HFFc6 (cell line): Measurements from ENCODE around the gene TMX4. TPM values are rescaled to one million over a fixed set of nuclear protein-coding genes. Genes with fewer than 3 reads are reported as not detected.

Source experiments
- DNase-seq: peaks from one replicate; pipeline ENCODE4 v3.0.0-alpha.2; 2018
- H3K27ac Mint-ChIP-seq: 2 replicates; pipeline ENCODE4 v1.8.0; 2020; ENCODE audit warnings: mild to moderate bottlenecking, mixed read lengths
- H3K27me3 Mint-ChIP-seq: 2 replicates; pipeline ENCODE4 v1.8.0; 2021; ENCODE audit warnings: mild to moderate bottlenecking, moderate library complexity, mixed read lengths; ENCODE audit not compliant: insufficient read depth
- H3K36me3 Mint-ChIP-seq: 2 replicates; pipeline ENCODE4 v1.8.0; 2021; ENCODE audit warnings: low read depth, mixed read lengths
- H3K4me1 Mint-ChIP-seq: 2 replicates; pipeline ENCODE4 v1.8.0; 2020; ENCODE audit warnings: low read depth, mixed read lengths
- H3K4me3 Mint-ChIP-seq: 2 replicates; pipeline ENCODE4 v1.8.0; 2020; ENCODE audit warnings: mild to moderate bottlenecking, moderate library complexity, mixed read lengths
- H3K9me3 Mint-ChIP-seq: 2 replicates; pipeline ENCODE4 v1.8.0; 2020; ENCODE audit warnings: mild to moderate bottlenecking, mixed read lengths
- total RNA-seq, 6 experiments: library from RNA; stranded (reverse); fragmentation: NEBNext Ultra II Directional; extraction: Animal tissue kit (Norgen Biotek cat#: 25700); gene quantifications; 2 replicates in 1 of 6; 3 replicates in 5 of 6; pipeline ENCODE4 v1.2.3, GENCODE V29; 2021
- TF ChIP-seq, protein P1 (sequence below): fragments of 200-600 bp; sonication (generic); IDR thresholded peaks from 2 replicates; pipeline ENCODE4 v1.5.0; 2021; ENCODE audit warnings: antibody characterized with exemption, mild to moderate bottlenecking

The TMX4 gene
- total RNA-seq, 6 experiments from 2014 or later, result 35.8 to 47.8 (median 39.3) TPM

DNA sequence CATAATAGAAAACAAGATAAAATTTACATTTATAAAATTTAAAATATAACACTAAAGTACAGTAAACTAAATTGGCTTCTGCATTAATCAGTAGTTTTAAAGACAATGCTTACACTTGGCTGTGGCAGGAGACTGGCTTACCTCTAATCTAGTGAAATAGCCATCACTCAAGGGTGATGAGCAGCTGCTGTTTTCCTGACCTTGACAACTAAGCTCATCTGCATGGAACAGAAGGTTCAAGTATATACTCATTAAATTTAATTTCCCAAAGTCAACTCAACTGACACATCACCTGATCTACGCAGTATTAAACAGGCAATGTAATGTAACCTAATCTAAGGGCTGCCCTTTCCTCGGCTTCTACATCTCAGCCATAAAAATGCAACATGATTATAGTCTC, 14.5 kb downstream of the TMX4 start:
- H3K4me1 Mint-ChIP-seq, result no peaks in the 10 kb centered on the region
- H3K4me3 Mint-ChIP-seq, result no peak overlapping the region
- no peaks in the 10 kb centered on the region for H3K9me3 Mint-ChIP-seq
- TF ChIP-seq, protein P1, sequence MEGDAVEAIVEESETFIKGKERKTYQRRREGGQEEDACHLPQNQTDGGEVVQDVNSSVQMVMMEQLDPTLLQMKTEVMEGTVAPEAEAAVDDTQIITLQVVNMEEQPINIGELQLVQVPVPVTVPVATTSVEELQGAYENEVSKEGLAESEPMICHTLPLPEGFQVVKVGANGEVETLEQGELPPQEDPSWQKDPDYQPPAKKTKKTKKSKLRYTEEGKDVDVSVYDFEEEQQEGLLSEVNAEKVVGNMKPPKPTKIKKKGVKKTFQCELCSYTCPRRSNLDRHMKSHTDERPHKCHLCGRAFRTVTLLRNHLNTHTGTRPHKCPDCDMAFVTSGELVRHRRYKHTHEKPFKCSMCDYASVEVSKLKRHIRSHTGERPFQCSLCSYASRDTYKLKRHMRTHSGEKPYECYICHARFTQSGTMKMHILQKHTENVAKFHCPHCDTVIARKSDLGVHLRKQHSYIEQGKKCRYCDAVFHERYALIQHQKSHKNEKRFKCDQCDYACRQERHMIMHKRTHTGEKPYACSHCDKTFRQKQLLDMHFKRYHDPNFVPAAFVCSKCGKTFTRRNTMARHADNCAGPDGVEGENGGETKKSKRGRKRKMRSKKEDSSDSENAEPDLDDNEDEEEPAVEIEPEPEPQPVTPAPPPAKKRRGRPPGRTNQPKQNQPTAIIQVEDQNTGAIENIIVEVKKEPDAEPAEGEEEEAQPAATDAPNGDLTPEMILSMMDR, result no peak
- H3K36me3 Mint-ChIP-seq, result peaks cover 5% of the 10 kb centered on the region; the same call in 1 of the 2 replicates
- DNase-seq, result no peak
- no peaks in the 10 kb centered on the region for H3K27me3 Mint-ChIP-seq
- no peak overlapping the region for H3K27ac Mint-ChIP-seq

DNA sequence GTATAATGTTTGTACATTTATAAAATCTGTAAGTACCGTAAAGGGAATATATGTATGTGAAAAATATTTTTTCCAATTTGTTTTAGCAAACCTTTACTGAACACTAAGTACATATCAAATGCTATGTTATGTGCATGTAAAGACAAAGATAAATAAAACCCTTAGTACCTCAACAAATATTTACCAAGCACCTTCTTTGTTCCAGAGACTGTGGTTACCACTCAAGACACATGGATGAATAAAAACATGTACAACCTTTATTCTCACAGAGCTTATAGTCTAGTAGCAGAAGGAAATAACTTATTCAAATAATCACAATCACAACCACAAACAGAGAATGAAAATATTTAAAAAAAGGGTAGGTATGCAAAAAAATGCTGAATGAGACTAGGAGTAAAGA, 17.5 kb downstream of the TMX4 start:
- no peaks in the 10 kb centered on the region for H3K9me3 Mint-ChIP-seq
- H3K27me3 Mint-ChIP-seq, result no peaks in the 10 kb centered on the region
- H3K4me3 Mint-ChIP-seq, result no peak overlapping the region
- DNase-seq, result no peak
- H3K4me1 Mint-ChIP-seq, result no peaks in the 10 kb centered on the region
- H3K36me3 Mint-ChIP-seq, result peaks cover 5% of the 10 kb centered on the region; the same call in 1 of the 2 replicates
- no peak overlapping the region for H3K27ac Mint-ChIP-seq
- TF ChIP-seq, protein P1, result no peak

DNA sequence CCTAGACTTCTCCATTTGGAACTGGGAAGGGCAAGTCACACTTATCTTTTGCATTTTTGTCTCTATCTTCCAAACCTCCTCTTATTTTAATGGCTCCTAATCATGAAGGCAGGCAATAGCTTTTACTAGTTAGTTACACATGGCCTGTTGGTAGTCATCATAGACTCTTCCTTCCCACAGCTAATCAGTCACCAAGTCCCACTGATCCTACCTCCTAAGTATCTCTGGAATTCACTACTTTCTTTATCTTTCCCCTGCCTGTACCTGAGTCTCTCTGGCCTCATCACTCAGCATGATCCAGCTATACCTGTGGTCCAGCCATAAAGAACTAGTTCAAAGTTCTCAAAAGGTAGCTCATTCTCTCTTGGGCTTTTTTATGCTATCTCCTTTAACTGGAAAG, 18.8 kb downstream of the TMX4 start:
- Mint-ChIP-seq H3K27me3 (no peaks in the 10 kb centered on the region), H3K36me3 (peaks cover 5% of the 10 kb centered on the region; the same call in 1 of the 2 replicates), H3K4me3 (no peak overlapping the region), H3K4me1 (no peaks in the 10 kb centered on the region), H3K9me3 (no peaks in the 10 kb centered on the region), H3K27ac (no peak overlapping the region)
- TF ChIP-seq, protein P1, result no peak
- no peak for DNase-seq

DNA sequence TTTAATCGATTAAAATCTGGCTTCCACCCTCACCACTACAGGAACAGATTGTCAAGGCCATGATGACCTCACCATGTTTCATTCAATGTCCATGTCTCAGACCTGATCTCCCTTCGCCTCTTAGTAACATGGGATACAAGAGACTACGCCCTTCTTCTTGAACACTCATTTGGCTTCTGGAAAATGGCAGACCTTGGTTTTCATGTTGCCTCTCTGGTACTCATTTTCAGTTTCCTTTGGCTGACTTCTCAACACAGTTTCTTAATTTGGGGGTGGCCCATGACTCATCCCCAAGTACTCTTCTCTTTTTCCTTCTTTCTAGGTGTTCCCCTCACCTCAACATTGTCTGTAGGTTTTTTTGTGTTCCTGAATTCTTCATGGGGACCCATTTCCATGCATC, 22.7 kb downstream of the TMX4 start:
- Mint-ChIP-seq H3K27ac (no peak overlapping the region), H3K27me3 (no peaks in the 10 kb centered on the region), H3K4me3 (no peak overlapping the region), H3K36me3 (peaks cover 22% of the 10 kb centered on the region), H3K4me1 (no peaks in the 10 kb centered on the region), H3K9me3 (peaks cover 6% of the 10 kb centered on the region; the same call in 1 of the 2 replicates)
- TF ChIP-seq, protein P1, result no peak
- DNase-seq, result no peak

DNA sequence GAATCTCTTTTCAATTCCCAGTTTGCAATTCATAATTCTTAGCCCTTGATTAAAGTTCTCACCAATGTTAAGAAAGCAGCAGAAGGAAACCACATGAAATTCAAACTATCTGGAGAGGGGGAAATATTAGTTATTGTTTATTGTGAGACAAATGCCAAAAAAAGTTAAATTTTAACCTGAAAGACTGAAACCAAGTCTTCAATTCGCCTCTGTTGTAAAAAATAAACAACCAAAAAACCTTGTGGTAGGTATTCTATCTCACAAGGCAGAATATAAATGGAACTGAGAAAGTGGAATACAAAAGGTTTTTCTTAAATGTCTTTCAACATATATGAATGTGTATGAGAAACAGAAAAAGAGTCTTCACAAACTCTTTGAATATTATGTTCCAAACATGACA, 24.8 kb downstream of the TMX4 start:
- DNase-seq, result no peak
- H3K27ac Mint-ChIP-seq, result no peak overlapping the region
- no peaks in the 10 kb centered on the region for H3K27me3 Mint-ChIP-seq
- peaks cover 17% of the 10 kb centered on the region for H3K36me3 Mint-ChIP-seq
- H3K4me3 Mint-ChIP-seq, result no peak overlapping the region
- H3K9me3 Mint-ChIP-seq, result peaks cover 6% of the 10 kb centered on the region; the same call in 1 of the 2 replicates
- no peaks in the 10 kb centered on the region for H3K4me1 Mint-ChIP-seq
- TF ChIP-seq, protein P1, result no peak

DNA sequence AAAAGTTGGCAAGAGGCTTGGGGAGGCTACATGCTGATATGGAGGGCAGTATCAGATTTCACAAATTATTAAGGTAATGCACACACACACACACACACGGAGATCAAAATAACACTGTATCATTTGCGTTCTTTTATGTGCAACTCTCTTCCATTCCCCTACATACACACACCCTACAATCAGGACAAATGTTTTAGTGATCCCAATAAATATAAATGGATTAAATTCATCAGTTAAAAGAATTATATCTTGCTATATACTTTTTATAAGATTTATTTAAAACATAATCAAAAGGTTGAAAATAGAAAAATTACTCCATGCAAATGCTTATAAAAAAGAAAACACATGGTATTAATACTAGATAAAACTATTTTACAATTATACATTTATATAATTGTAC, 25.9 kb downstream of the TMX4 start:
- peaks cover 6% of the 10 kb centered on the region; the same call in 1 of the 2 replicates for H3K9me3 Mint-ChIP-seq
- H3K36me3 Mint-ChIP-seq, result peaks cover 17% of the 10 kb centered on the region
- H3K4me3 Mint-ChIP-seq, result no peak overlapping the region
- H3K27me3 Mint-ChIP-seq, result no peaks in the 10 kb centered on the region
- H3K4me1 Mint-ChIP-seq, result no peaks in the 10 kb centered on the region
- no peak overlapping the region for H3K27ac Mint-ChIP-seq
- TF ChIP-seq, protein P1, result no peak
- no peak for DNase-seq
